Esophagus squamous epithelium (tissue), 4 donors: ENCODE data around the gene STX1A.

Source experiments
- POLR2A ChIP-seq, 4 donors: fragments of 450-650 bp; IDR thresholded peaks; one replicate each; pipeline ENCODE4 v1.6.1; 2017; ENCODE audit warnings: antibody characterized with exemption in 4 of 4, mild to moderate bottlenecking in 4 of 4, moderate library complexity in 3 of 4
- TF ChIP-seq, protein P1 (sequence below), 6 experiments: fragments of 450-650 bp in 4 of 6; fragments of 200-600 bp in 2 of 6; sonication (generic) in 2 of 6; IDR thresholded peaks; one replicate each; pipeline ENCODE4 v1.5.1; 2016 to 2019; ENCODE audit warnings: antibody characterized with exemption in 6 of 6, mild to moderate bottlenecking in 4 of 6, moderate library complexity in 4 of 6

DNA sequence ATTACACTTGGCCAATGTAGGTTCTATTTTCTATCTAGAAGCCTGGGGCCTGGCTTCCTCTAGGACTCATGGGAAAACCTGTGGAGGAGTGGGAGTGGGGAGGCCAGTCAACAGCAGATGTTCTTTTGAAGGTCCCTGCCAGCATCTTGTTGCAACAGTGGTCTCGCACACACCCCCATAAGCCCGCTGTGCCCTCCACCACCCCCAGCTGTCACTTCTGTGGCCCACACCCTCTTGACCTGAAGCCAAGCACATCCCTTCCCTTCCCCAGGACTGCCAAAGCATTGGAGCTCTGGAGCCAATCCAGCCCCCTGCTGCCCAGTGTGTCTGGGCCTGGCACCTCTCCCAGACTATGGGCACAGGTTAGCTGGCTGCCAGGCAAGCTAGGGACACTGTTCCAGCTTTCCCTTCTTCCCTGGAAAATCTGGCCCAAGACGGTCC is 1.9 kb upstream of the STX1A start:
- TF ChIP-seq, protein P1, sequence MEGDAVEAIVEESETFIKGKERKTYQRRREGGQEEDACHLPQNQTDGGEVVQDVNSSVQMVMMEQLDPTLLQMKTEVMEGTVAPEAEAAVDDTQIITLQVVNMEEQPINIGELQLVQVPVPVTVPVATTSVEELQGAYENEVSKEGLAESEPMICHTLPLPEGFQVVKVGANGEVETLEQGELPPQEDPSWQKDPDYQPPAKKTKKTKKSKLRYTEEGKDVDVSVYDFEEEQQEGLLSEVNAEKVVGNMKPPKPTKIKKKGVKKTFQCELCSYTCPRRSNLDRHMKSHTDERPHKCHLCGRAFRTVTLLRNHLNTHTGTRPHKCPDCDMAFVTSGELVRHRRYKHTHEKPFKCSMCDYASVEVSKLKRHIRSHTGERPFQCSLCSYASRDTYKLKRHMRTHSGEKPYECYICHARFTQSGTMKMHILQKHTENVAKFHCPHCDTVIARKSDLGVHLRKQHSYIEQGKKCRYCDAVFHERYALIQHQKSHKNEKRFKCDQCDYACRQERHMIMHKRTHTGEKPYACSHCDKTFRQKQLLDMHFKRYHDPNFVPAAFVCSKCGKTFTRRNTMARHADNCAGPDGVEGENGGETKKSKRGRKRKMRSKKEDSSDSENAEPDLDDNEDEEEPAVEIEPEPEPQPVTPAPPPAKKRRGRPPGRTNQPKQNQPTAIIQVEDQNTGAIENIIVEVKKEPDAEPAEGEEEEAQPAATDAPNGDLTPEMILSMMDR (IDR thresholded peaks at IDR 0.05) = no peak
- TF ChIP-seq POLR2A (IDR thresholded peaks at IDR 0.05) = no peak
